ENCODE measurements around the gene HMGXB3. TPM values are rescaled to one million over a fixed set of nuclear protein-coding genes. Genes with fewer than 3 reads are reported as not detected.
A peak's percentile ranks its signal among the peaks of the same experiment; 100 is the strongest.

Gene HMGXB3
- total and polyA plus RNA-seq, 2 of the 13 experiments (the other 11 are each of a cell fraction or from before 2014, with no cell fraction given) = 18.8 to 23.8 TPM

DNA sequence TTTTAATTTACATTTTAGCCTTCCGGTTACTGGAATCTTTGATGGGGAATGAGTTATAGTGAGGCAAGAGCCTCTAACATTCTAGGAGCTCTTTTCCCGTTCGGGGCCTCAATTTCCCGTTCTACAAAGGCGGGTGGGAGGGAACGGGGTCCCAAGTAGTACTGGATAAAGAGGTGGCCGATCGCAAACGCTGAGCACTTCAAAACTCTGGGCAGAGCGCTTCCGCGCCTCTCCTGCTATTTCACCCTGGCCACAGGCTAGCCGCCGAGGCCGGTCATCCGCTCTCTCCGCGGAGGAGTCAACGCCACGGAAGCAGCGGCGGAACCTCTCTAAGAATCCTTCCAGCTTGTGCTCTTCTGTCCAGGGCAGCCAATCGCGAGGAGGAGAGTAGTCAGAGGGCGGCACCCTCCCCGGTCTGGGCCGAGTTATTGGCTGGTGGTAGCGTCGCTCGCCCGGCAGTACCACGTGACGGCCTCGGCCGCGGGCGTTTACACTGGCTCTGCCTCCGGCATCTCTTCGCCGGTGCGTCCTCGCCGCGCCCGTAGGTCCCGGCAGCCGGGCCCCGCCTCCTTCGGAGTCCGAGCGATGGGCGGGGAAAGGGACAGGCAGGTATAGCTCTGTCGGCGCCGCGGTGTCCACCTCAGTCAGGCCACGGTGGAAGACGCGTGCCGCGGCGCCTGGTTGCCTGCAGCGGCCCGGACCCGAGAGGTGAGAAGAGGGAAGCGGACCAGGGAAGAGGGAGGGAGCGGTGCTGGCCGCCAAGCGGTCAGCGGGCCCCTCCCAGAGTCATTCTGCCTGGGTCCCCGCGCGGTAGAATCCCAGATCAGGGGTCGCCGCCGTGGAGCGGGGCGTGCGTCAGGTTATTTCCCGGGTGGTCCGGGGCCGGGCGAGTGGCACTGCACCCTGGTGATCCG is 40.0 kb upstream of the HMGXB3 start, which contains the start of gene SLC26A2 (continued):
- TF ChIP-seq, protein P1, sequence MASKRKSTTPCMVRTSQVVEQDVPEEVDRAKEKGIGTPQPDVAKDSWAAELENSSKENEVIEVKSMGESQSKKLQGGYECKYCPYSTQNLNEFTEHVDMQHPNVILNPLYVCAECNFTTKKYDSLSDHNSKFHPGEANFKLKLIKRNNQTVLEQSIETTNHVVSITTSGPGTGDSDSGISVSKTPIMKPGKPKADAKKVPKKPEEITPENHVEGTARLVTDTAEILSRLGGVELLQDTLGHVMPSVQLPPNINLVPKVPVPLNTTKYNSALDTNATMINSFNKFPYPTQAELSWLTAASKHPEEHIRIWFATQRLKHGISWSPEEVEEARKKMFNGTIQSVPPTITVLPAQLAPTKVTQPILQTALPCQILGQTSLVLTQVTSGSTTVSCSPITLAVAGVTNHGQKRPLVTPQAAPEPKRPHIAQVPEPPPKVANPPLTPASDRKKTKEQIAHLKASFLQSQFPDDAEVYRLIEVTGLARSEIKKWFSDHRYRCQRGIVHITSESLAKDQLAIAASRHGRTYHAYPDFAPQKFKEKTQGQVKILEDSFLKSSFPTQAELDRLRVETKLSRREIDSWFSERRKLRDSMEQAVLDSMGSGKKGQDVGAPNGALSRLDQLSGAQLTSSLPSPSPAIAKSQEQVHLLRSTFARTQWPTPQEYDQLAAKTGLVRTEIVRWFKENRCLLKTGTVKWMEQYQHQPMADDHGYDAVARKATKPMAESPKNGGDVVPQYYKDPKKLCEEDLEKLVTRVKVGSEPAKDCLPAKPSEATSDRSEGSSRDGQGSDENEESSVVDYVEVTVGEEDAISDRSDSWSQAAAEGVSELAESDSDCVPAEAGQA (IDR thresholded peaks at IDR 0.05; ENCODE audit: low read depth) = 0 out of 2 replicates have a peak, but pooled peaks have one; percentile 15
- TF ChIP-seq, protein P1 (CRISPR knock-in tag; IDR thresholded peaks at IDR 0.05; ENCODE audit: borderline replicate concordance) = no peak
- peak; percentile 77 for TF ChIP-seq DR1 (CRISPR knock-in tag; IDR thresholded peaks at IDR 0.05)
- TF ChIP-seq NAIF1 (CRISPR knock-in tag; IDR thresholded peaks at IDR 0.05; ENCODE audit: borderline replicate concordance) = peak; percentile 92; the same call in 1 of the 2 replicates
- TF ChIP-seq JUN (CRISPR knock-in tag; IDR thresholded peaks at IDR 0.05) = no peak
- no peak for TF ChIP-seq CBX5 (CRISPR knock-in tag; IDR thresholded peaks at IDR 0.05; ENCODE audit: borderline replicate concordance)
- peak; percentile 72 for TF ChIP-seq CREB1 (IDR thresholded peaks at IDR 0.05)
- no peak; the same call in 1 of the 2 replicates for TF ChIP-seq CREB1 (CRISPR knock-in tag; IDR thresholded peaks at IDR 0.05)
- peak; percentile 80; the same call in 1 of the 2 replicates for TF ChIP-seq BATF2 (CRISPR knock-in tag; IDR thresholded peaks at IDR 0.05)
- peak; percentile 80; the same call in 1 of the 2 replicates for TF ChIP-seq ZNF431 (CRISPR knock-in tag; IDR thresholded peaks at IDR 0.05; ENCODE audit: borderline replicate concordance, low read depth)
- no peak for TF ChIP-seq GLMP (CRISPR knock-in tag; IDR thresholded peaks at IDR 0.05; ENCODE audit: borderline replicate concordance)
- TF ChIP-seq ZNF780A (CRISPR knock-in tag; IDR thresholded peaks at IDR 0.05) = no peak
- peak; percentile 75; the same call in 1 of the 2 replicates for TF ChIP-seq ZNF800 (CRISPR knock-in tag; IDR thresholded peaks at IDR 0.05)
- TF ChIP-seq ZEB1 (IDR thresholded peaks at IDR 0.05; ENCODE audit: insufficient replicate concordance, low read depth) = peak; percentile 49
- no peak for TF ChIP-seq ZSCAN5A (CRISPR knock-in tag; IDR thresholded peaks at IDR 0.05; ENCODE audit: borderline replicate concordance)
